Gastrocnemius medialis (tissue), 4 donors: ENCODE data around the gene OR14A2. TPM values are rescaled to one million over a fixed set of nuclear protein-coding genes. Genes with fewer than 3 reads are reported as not detected.

Source experiments
- ATAC-seq, 2 donors: fragments of 150-250 bp; one replicate each; pipeline ENCODE4 v1.9.1; 2016
- DNase-seq, 2 donors: peaks; one replicate each; pipeline ENCODE4 v3.0.0-alpha.2; 2019
- H3K27ac ChIP-seq, 4 donors: fragments of 200-600 bp; sonication (generic); 1 replicate in 1 of 4; 2 replicates in 3 of 4; pipeline ENCODE4 v1.5.1; 2016 to 2018; ENCODE audit warnings: mild to moderate bottlenecking in 2 of 4, moderate library complexity in 1 of 4
- H3K27me3 ChIP-seq, 3 donors: fragments of 200-600 bp; sonication (generic) in 2 of 3; 1 replicate in 1 of 3; 2 replicates in 2 of 3; pipeline versions ENCODE4 v1.5.1 to v1.6.0; 2016 to 2019; ENCODE audit warnings: mild to moderate bottlenecking in 1 of 3, moderate library complexity in 1 of 3
- H3K36me3 ChIP-seq, 2 donors: fragments of 200-600 bp; sonication (generic) in 1 of 2; one replicate each; pipeline ENCODE4 v1.5.1; 2017 to 2018
- H3K4me1 ChIP-seq, 2 donors: fragments of 200-600 bp; sonication (generic) in 1 of 2; one replicate each; pipeline ENCODE4 v1.5.1; 2016 to 2017; ENCODE audit warnings: mild to moderate bottlenecking in 2 of 2
- H3K4me3 ChIP-seq, 4 donors: fragments of 200-600 bp; sonication (generic) in 3 of 4; 1 replicate in 1 of 4; 2 replicates in 3 of 4; pipeline ENCODE4 v1.5.1; 2016 to 2019; ENCODE audit warnings: mild to moderate bottlenecking in 2 of 4
- H3K9me3 ChIP-seq, 3 donors: fragments of 200-600 bp; sonication (generic) in 2 of 3; 1 replicate in 1 of 3; 2 replicates in 2 of 3; pipeline ENCODE4 v1.5.1; 2016 to 2019
- POLR2A ChIP-seq, 2 donors: fragments of 450-650 bp; IDR thresholded peaks; one replicate each; pipeline ENCODE4 v1.6.1; 2017; ENCODE audit warnings: antibody characterized with exemption in 2 of 2, mild to moderate bottlenecking in 2 of 2, moderate library complexity in 2 of 2
- in situ Hi-C, 4 donors: fragments of 200-750 bp; cut with MboI; loops; one replicate each; pipeline versions ENCODE4 v1.15.0 to v1.8.0; 2017; ENCODE audit warnings: low sequenced_read_pairs in 4 of 4
- intact Hi-C: fragments of 100-400 bp; cut with DNase I; formaldehyde crosslinking; loops from one replicate; pipeline ENCODE4 v1.15.1; 2023; ENCODE audit warnings: low total_unique reads
- total RNA-seq, 4 donors: library from RNA; depleted of rRNA; stranded (reverse); fragments of >200 nt; gene quantifications; one replicate each; pipeline versions ENCODE4 v1.1.0 to v1.2.3, GENCODE V29; 2016
- TF ChIP-seq, protein P1 (sequence below), 5 experiments: fragments of 450-650 bp in 3 of 5; fragments of 200-600 bp in 2 of 5; sonication (generic) in 2 of 5; IDR thresholded peaks in 4 of 5; conservative IDR thresholded peaks in 1 of 5; 1 replicate in 4 of 5; 2 replicates in 1 of 5; pipeline ENCODE4 v1.5.1; 2016 to 2019; ENCODE audit warnings: antibody characterized with exemption in 5 of 5, mild to moderate bottlenecking in 3 of 5, moderate library complexity in 3 of 5

OR14A2 gene
- total RNA-seq, 4 donors from 2014 or later, result not detected

GRCh38 chr1:247701338-247701737 lies 46.6 kb downstream of the OR14A2 start:
- in situ Hi-C loops (no loop called here), intact Hi-C loops (no loop called here)
- H3K4me3 ChIP-seq, result no peak overlapping the region
- TF ChIP-seq, protein P1, sequence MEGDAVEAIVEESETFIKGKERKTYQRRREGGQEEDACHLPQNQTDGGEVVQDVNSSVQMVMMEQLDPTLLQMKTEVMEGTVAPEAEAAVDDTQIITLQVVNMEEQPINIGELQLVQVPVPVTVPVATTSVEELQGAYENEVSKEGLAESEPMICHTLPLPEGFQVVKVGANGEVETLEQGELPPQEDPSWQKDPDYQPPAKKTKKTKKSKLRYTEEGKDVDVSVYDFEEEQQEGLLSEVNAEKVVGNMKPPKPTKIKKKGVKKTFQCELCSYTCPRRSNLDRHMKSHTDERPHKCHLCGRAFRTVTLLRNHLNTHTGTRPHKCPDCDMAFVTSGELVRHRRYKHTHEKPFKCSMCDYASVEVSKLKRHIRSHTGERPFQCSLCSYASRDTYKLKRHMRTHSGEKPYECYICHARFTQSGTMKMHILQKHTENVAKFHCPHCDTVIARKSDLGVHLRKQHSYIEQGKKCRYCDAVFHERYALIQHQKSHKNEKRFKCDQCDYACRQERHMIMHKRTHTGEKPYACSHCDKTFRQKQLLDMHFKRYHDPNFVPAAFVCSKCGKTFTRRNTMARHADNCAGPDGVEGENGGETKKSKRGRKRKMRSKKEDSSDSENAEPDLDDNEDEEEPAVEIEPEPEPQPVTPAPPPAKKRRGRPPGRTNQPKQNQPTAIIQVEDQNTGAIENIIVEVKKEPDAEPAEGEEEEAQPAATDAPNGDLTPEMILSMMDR (IDR thresholded peaks at IDR 0.05 in 4 of 5, conservative IDR thresholded peaks at IDR 0.05 in 1 of 5), result no peak
- no peak for TF ChIP-seq POLR2A (IDR thresholded peaks at IDR 0.05)
- H3K27ac ChIP-seq, result no peak overlapping the region
- no peaks in the 10 kb centered on the region for H3K36me3 ChIP-seq
- no peaks in the 10 kb centered on the region for H3K27me3 ChIP-seq
- no peak for DNase-seq
- H3K4me1 ChIP-seq, result no peaks in the 10 kb centered on the region
- ATAC-seq, result no peak
- H3K9me3 ChIP-seq, result no peaks in the 10 kb centered on the region

- Histone ChIP-seq H3K27me3 (no peaks in the 10 kb centered on the region), H3K4me1 (no peaks in the 10 kb centered on the region), H3K4me3 (no peak overlapping the region), H3K36me3 (no peaks in the 10 kb centered on the region), H3K27ac (no peak overlapping the region), H3K9me3 (no peaks in the 10 kb centered on the region)
- DNase-seq, result no peak
- ATAC-seq, result no peak
- in situ Hi-C loops, result no loop called here
- TF ChIP-seq, protein P1 (IDR thresholded peaks at IDR 0.05 in 4 of 5, conservative IDR thresholded peaks at IDR 0.05 in 1 of 5), result no peak
- no peak for TF ChIP-seq POLR2A (IDR thresholded peaks at IDR 0.05)
- intact Hi-C loops, result no loop called here
These were observed 66.5 kb downstream of the OR14A2 start for GRCh38 chr1:247681288-247681897.

DNA sequence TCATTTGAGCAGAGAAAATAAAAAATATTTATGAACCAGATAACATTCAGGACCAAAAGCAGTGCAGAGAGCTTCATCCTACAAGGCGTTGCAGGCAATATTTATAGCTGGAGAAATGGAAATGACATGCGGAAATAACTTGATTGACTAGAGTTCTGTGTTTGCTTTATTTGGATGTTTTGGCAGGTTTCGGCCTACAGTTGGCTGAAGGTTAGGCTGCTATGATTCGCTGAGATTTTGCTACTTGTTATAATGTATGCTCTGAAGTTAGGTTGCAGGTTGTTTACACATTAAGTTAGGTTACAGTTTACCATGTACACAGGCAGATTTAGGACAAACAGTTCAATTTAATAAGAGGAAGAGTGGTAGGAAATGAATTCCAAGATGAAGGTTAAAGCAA lies 67.8 kb downstream of the OR14A2 start:
- H3K4me3 ChIP-seq, result no peak overlapping the region
- no peaks in the 10 kb centered on the region for H3K4me1 ChIP-seq
- H3K9me3 ChIP-seq, result no peaks in the 10 kb centered on the region
- in situ Hi-C loops (no loop called here), intact Hi-C loops (no loop called here)
- ATAC-seq (no peak), DNase-seq (no peak)
- H3K27ac ChIP-seq, result no peak overlapping the region
- H3K27me3 ChIP-seq, result no peaks in the 10 kb centered on the region
- H3K36me3 ChIP-seq, result no peaks in the 10 kb centered on the region
- TF ChIP-seq POLR2A (IDR thresholded peaks at IDR 0.05), result no peak
- TF ChIP-seq, protein P1 (IDR thresholded peaks at IDR 0.05 in 4 of 5, conservative IDR thresholded peaks at IDR 0.05 in 1 of 5), result no peak

DNA sequence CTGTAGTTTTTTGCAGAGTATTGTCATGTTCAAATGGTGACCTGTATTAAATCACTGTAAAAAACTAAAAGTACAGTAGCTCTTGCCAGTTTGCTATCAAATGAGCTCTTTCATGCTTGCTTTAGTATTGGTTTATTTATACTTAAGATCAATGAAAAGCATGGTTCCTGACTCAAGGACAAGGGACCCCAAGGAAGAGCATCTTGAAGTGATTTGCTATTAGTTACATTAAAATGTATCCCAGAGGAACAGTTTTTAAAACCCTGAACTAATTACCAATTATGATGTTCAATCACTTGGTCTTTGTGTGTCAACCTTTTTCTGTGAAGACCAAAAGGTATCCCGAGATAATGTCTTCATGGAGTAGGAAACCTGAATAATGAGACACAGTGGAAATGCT lies 68.3 kb downstream of the OR14A2 start, which contains the start of gene OR13G1:
Gene OR13G1, minus strand, starts transcription at position 101 of the 400 bp plus-strand sequence. CDS start 6,698 bp downstream, outside the sequence.
- DNase-seq (no peak), ATAC-seq (no peak)
- in situ Hi-C loops, result no loop called here
- intact Hi-C loops, result no loop called here
- no peak within 1 kb of the TSS for H3K4me3 ChIP-seq
- no peaks in the 10 kb centered on the region for H3K36me3 ChIP-seq
- no peak within 1 kb of the TSS for H3K27ac ChIP-seq
- no peaks in the 10 kb centered on the region for H3K4me1 ChIP-seq
- H3K27me3 ChIP-seq, result no peaks in the 10 kb centered on the region
- TF ChIP-seq, protein P1 (IDR thresholded peaks at IDR 0.05 in 4 of 5, conservative IDR thresholded peaks at IDR 0.05 in 1 of 5), result no peak
- no peak for TF ChIP-seq POLR2A (IDR thresholded peaks at IDR 0.05)
- H3K9me3 ChIP-seq, result no peaks in the 10 kb centered on the region

Other genes starting within 250 kb of the OR14A2 start
- not detected for gene OR2C3, start 211.7 kb downstream of the OR14A2 start, total RNA-seq
- under 1 TPM in 1 of 4 donors, not detected in 3; 0.15 TPM for gene GCSAML, start 199.0 kb downstream of the OR14A2 start, total RNA-seq
- gene OR2G2, start 159.8 kb downstream of the OR14A2 start, total RNA-seq, result not detected
- not detected for gene OR2G3, start 142.6 kb downstream of the OR14A2 start, total RNA-seq
- not detected for gene OR13G1, start 68.4 kb downstream of the OR14A2 start, total RNA-seq
- gene OR6F1, start 31.5 kb downstream of the OR14A2 start, total RNA-seq, result not detected
- not detected for gene OR14K1, start 9.5 kb downstream of the OR14A2 start, total RNA-seq
- gene OR1C1, start 12.4 kb upstream of the OR14A2 start, total RNA-seq, result not detected
- not detected for gene OR14A16, start 76.0 kb upstream of the OR14A2 start, total RNA-seq
- not detected for gene OR11L1, start 93.8 kb upstream of the OR14A2 start, total RNA-seq
- 1 to 10 TPM in 1 of 4 donors, under 1 TPM in 3; 0.26 to 1.5 (median 0.49) TPM for gene TRIM58, start 109.0 kb upstream of the OR14A2 start, total RNA-seq
- gene OR2W3, start 147.4 kb upstream of the OR14A2 start, total RNA-seq, result under 1 TPM in 1 of 4 donors, not detected in 3; 0.80 TPM
- gene OR2T8, start 172.1 kb upstream of the OR14A2 start, total RNA-seq, result not detected
- not detected for gene OR2AJ1, start 176.7 kb upstream of the OR14A2 start, total RNA-seq
- not detected for gene OR2L8, start 200.7 kb upstream of the OR14A2 start, total RNA-seq
- not detected for gene OR2AK2, start 217.1 kb upstream of the OR14A2 start, total RNA-seq